HepG2 (cell line): ENCODE measurements around the gene ABCC1. TPM values are rescaled to one million over a fixed set of nuclear protein-coding genes. Genes with fewer than 3 reads are reported as not detected.

ENCODE experiments used
- CBFB ChIP-seq: sonication (generic); formaldehyde crosslinking; IDR thresholded peaks from 2 replicates; pipeline ENCODE4 v1.4.0; 2020; ENCODE audit warnings: missing genetic modification reagents
- CEBPG ChIP-seq: IDR thresholded peaks from 2 replicates; pipeline ENCODE4 v1.6.1; 2016
- FOSL1 ChIP-seq: sonication (generic); formaldehyde crosslinking; IDR thresholded peaks from 2 replicates; pipeline ENCODE4 v1.9.0; 2021; ENCODE audit warnings: missing genetic modification reagents, borderline replicate concordance
- GLMP ChIP-seq: sonication (generic); formaldehyde crosslinking; IDR thresholded peaks from 2 replicates; pipeline ENCODE4 v1.9.0; 2021; ENCODE audit warnings: missing genetic modification reagents, mild to moderate bottlenecking, borderline replicate concordance
- HDAC1 ChIP-seq: sonication (generic); formaldehyde crosslinking; IDR thresholded peaks from 2 replicates; pipeline ENCODE4 v1.5.1; 2020; ENCODE audit warnings: mild to moderate bottlenecking, missing genetic modification reagents
- HMGXB4 ChIP-seq, 2 experiments: sonication (generic) in 1 of 2; formaldehyde crosslinking in 1 of 2; IDR thresholded peaks; 2 replicates each; pipeline versions ENCODE4 v1.4.0 to v1.6.1; 2018 to 2020; ENCODE audit warnings: missing genetic modification reagents in 2 of 2, borderline replicate concordance in 1 of 2, low read depth in 1 of 2, mild to moderate bottlenecking in 1 of 2, missing biosample characterization in 1 of 2
- HNF1B ChIP-seq: sonication (generic); formaldehyde crosslinking; IDR thresholded peaks from 2 replicates; pipeline ENCODE4 v1.5.1; 2020; ENCODE audit warnings: mild to moderate bottlenecking, moderate library complexity, missing genetic modification reagents
- KLF16 ChIP-seq, 2 experiments: sonication (generic) in 1 of 2; formaldehyde crosslinking in 1 of 2; IDR thresholded peaks; 2 replicates each; pipeline versions ENCODE4 v1.6.1 to v1.8.0; 2016 to 2023; ENCODE audit warnings: missing genetic modification reagents in 2 of 2, missing compliant biosample characterization in 1 of 2
- NFATC3 ChIP-seq: sonication (generic); formaldehyde crosslinking; IDR thresholded peaks from 2 replicates; pipeline ENCODE4 v1.5.1; 2020; ENCODE audit warnings: mild to moderate bottlenecking, missing genetic modification reagents
- SOX6 ChIP-seq, 2 experiments: fragments of 450-650 bp in 1 of 2; sonication (generic) in 1 of 2; formaldehyde crosslinking in 1 of 2; IDR thresholded peaks; 2 replicates each; pipeline versions ENCODE4 v1.4.0 to v1.6.1; 2017 to 2020; ENCODE audit warnings: antibody characterized with exemption in 1 of 2, mild to moderate bottlenecking in 1 of 2, missing genetic modification reagents in 1 of 2
- TFDP2 ChIP-seq: sonication (generic); formaldehyde crosslinking; IDR thresholded peaks from 2 replicates; pipeline ENCODE4 v1.4.0; 2020; ENCODE audit warnings: missing genetic modification reagents
- ZBTB3 ChIP-seq: sonication (generic); formaldehyde crosslinking; IDR thresholded peaks from 2 replicates; pipeline ENCODE4 v1.4.0; 2020; ENCODE audit warnings: low read depth, mild to moderate bottlenecking, moderate library complexity, missing genetic modification reagents, borderline replicate concordance
- ZBTB46 ChIP-seq: sonication (generic); formaldehyde crosslinking; IDR thresholded peaks from 2 replicates; pipeline ENCODE4 v1.4.0; 2020; ENCODE audit warnings: mild to moderate bottlenecking, missing genetic modification reagents, borderline replicate concordance
- ZFP37 ChIP-seq: sonication (generic); formaldehyde crosslinking; IDR thresholded peaks from 2 replicates; pipeline ENCODE4 v1.4.0; 2020; ENCODE audit warnings: missing genetic modification reagents, borderline replicate concordance
- ZNF33B ChIP-seq: sonication (generic); formaldehyde crosslinking; IDR thresholded peaks from 2 replicates; pipeline ENCODE4 v1.5.1; 2020; ENCODE audit warnings: mild to moderate bottlenecking, missing genetic modification reagents
- ZNF713 ChIP-seq: sonication (generic); formaldehyde crosslinking; IDR thresholded peaks from 2 replicates; pipeline ENCODE4 v1.4.0; 2020; ENCODE audit warnings: mild to moderate bottlenecking, missing genetic modification reagents
- ZNF746 ChIP-seq: sonication (generic); formaldehyde crosslinking; IDR thresholded peaks from 2 replicates; pipeline ENCODE4 v1.8.0; 2022; ENCODE audit warnings: mild to moderate bottlenecking, missing genetic modification reagents
- polyA plus RNA-seq, 8 experiments: library from polyadenylated mRNA; depleted of rRNA in 3 of 8; stranded (reverse) in 7 of 8; unstranded in 1 of 8; fragments of >200 nt; fragmentation: Illumina TruSeq in 4 of 8; extraction: Trizol in 4 of 8; gene quantifications; 2 replicates each; pipeline versions ENCODE4 v1.2.1 to v1.2.3, GENCODE V29; 2011 to 2016; ENCODE audit warnings: low read depth in 4 of 8, missing spikeins in 1 of 8, mixed read lengths in 1 of 8; ENCODE audit not compliant: insufficient read depth in 1 of 8
- total RNA-seq, 5 experiments: library from RNA; depleted of rRNA; stranded (reverse); fragments of >200 nt; fragmentation: Illumina TruSeq; extraction: Trizol; gene quantifications; 2 replicates each; pipeline ENCODE4 v1.2.3, GENCODE V29; 2016; ENCODE audit warnings: low read depth in 1 of 5
- TF ChIP-seq, protein P1 (sequence below): sonication (generic); formaldehyde crosslinking; IDR thresholded peaks from 2 replicates; pipeline ENCODE4 v1.4.0; 2020; ENCODE audit warnings: missing genetic modification reagents, borderline replicate concordance

The ABCC1 gene
- total and polyA plus RNA-seq, 2 of the 13 experiments (the other 11 are each of a cell fraction or from before 2014, with no cell fraction given), result 13.0 to 30.6 TPM

GRCh38 chr16:15949210-15950160 lies at the start of gene ABCC1 (continued):
- TF ChIP-seq ZBTB46 (CRISPR knock-in tag) (no peak), FOSL1 (no peak), HNF1B (no peak; the same call in none of the 2 replicates), SOX6 (IDR thresholded peaks at IDR 0.05) (no peak), SOX6 (CRISPR knock-in tag; IDR thresholded peaks at IDR 0.05) (no peak), ZBTB3 (CRISPR knock-in tag) (no peak), CBFB (CRISPR knock-in tag) (no peak), GLMP (CRISPR knock-in tag) (no peak), ZNF746 (no peak), ZNF713 (no peak), TFDP2 (no peak), ZNF33B (CRISPR knock-in tag) (no peak), HMGXB4 (CRISPR knock-in tag; IDR thresholded peaks at IDR 0.05; ENCODE audit: borderline replicate concordance in 1 of 2, low read depth in 1 of 2) (peak in 1 of 2 experiments; percentile 84; a peak in 2 of 4 replicates), ZFP37 (CRISPR knock-in tag) (no peak), CEBPG (CRISPR knock-in tag) (no peak), KLF16 (CRISPR knock-in tag; IDR thresholded peaks at IDR 0.05) (peak in 1 of 2 experiments; percentile 25; a peak in 1 of 4 replicates), HDAC1 (CRISPR knock-in tag) (peak; percentile 53), NFATC3 (CRISPR knock-in tag) (no peak)
- TF ChIP-seq, protein P1, sequence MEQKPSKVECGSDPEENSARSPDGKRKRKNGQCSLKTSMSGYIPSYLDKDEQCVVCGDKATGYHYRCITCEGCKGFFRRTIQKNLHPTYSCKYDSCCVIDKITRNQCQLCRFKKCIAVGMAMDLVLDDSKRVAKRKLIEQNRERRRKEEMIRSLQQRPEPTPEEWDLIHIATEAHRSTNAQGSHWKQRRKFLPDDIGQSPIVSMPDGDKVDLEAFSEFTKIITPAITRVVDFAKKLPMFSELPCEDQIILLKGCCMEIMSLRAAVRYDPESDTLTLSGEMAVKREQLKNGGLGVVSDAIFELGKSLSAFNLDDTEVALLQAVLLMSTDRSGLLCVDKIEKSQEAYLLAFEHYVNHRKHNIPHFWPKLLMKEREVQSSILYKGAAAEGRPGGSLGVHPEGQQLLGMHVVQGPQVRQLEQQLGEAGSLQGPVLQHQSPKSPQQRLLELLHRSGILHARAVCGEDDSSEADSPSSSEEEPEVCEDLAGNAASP (CRISPR knock-in tag), result no peak
